GM18511 (cell line): ENCODE measurements around the gene RFFL.
A peak's percentile ranks its signal among the peaks of the same experiment; 100 is the strongest.

Experiments used
- ATAC-seq: cut with Tn5 transposase; IDR thresholded peaks from one replicate; pipeline ENCODE4 v1.9.1; 2021; ENCODE audit warnings: mild to moderate bottlenecking, moderate library complexity; ENCODE audit not compliant: unreplicated experiment

Gene RFFL

DNA sequence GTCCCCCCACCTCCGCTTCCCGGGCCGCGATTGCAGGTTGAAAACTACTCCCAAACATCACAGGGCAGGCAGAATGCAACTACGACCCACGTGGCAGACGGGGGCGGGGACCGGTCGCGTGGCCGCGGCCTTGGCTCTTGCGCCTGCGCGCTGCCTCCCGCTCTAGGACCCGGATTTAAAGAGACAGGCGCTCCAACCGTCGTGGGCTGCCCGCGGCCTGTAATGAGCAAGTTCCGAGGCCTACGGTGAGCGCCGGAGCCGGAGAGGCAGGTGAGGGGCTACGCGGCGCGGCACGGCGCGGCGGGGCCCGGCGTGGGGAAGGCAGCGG, 83.2 kb downstream of the RFFL start, which contains the start of gene LIG3:
TSS of gene LIG3 (plus strand) at position 160 of the 328 bp plus-strand sequence. CDS start 2,494 bp downstream, outside the sequence.
- ATAC-seq = peak; percentile 86

DNA sequence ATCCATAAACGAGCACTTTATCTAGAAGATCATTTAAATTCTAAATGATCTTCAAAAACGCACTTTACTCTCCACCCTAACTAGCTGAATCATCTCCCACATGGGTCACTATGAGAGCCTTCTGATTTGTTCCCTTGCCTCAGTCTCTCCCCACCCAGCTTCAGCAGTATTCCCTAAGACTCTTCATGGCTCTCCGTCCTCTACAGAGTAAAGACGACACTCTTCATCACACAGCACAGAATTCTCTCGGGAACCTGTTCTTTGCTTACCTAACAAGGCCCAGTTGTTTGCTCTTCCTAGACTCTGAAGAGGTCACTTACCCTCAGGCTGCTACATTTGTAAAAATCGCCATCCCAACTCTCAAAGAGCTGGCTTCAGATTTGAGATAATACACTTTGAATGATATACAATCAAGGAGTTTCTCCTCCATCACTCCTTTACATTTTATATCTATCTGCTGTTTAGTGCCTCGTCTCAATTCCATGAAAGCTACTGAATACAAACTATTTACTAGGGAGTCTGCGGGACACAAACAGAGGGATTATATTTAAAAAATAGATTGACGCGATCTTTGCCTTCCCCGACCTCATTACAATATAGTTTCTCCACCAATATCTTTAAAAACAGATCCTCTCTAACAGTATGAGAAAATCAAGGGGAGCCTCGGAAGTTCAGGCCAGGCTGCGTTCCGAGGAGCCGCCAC, 83.7 kb downstream of the RFFL start:
- no peak for ATAC-seq

DNA sequence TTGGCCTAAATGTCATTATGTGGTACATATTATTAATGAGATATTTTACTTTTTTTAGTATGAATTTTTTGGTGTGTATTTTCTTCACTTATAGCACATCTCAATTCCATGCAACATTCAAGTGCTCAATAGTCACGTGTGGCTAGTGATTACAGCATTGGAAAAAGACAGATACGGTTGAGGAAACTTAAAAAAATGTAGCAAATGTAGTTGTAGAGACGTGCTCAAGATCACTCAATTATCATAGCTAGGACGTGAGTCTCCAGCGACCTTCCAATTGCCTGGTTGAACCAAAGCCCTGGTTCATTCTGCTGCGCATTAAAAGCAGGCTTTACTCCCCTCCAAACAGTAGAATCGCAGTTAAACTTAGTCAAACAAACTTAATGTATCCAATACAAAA, 84.4 kb downstream of the RFFL start:
- no peak for ATAC-seq

DNA sequence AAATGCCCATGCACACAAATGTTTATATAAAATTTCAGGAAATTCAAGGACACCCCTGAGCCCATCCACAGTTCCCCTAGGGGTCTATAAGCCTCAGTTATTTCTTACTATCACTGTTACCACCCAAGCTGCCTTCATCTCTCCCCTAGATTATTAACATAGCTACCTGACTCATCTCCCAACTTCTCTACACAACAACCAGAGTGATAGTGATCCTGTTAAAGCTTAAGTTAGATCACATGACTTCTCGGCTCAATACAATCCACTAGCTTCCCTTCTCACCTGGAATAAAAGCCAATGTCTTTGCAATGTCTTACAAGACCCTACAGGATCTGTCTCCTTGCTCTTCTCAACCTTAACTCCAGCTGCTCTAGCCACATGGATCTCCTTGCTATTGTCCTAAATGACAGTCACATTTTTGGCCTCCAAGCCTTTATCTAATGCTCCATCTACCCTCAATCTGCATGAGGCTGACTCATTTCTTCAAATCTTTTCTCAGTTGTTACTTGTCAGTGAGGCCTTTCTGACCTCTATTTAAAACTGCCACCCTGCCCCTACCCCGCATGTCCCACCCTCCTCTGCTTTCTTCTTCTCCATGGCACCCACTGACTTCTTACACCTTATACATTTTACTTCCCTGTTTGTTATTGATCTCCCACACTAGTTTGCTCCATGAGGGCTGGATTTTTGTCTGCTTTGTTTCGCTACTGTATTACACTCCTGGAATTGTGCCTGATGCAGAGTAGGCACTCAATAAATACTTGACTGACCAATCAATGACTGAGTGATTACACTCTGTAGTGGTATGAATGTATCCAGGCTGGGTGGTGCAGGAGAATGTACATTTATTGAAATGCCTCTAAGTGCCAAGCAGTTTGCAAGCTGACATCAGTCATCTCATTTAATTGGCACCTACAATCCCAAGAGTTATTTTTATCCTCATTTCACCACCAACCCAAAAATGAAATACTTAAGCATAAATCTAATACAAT, 88.4 kb downstream of the RFFL start:
- no peak for ATAC-seq

DNA sequence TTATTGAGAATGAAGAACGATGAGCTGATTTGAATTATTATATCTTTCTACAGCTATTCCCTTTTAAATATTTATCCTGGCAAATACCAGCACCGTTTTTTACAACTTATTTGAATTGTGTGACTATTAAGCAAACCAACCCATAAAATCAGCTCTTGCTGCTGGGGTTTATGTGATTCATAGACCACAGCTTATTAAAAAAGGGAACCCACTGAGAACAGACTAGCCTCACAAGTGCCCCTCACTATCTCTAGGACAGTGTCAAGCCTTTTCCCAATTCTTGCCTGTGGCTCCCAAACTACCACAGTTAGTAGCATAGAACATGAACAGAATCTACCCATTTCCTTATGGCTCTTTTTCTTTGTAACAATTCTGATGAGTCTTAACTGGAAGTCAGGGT, 89.3 kb downstream of the RFFL start:
- ATAC-seq = no peak

DNA sequence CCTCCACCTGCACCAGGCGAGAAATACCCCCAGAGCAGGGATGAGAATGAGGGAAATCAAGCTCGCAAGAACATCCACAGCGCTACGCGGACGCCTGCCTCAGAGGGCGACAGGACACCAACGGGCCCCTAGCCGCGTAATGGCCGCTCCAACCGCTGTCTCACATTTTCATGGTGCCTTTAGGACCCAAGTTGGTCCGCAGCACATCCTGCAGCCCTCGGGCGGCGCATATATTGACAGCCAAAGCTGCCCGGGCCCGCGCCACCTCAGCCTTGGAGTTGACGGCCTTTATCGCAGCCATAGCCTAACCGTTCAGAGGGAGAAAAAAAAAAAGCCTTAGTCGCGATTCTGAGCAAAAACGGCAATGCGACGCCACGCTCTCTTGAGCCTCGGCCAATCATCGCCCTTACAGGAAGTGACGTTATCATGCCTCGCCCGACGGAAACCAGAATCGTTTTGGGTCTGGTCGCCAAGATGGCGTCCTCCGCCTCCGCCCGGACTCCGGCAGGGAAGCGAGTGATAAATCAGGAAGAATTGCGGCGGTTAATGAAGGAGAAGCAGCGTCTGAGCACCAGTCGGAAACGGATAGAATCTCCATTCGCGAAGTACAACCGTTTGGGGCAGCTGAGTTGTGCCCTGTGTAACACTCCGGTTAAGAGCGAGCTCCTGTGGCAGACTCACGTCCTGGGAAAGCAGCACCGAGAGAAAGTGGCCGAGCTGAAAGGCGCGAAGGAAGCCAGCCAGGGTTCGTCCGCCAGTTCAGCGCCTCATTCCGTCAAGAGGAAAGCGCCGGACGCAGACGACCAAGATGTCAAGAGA, 102.2 kb downstream of the RFFL start, which contains the start of the genes CCT6B and ZNF830:
TSS of gene CCT6B (minus strand) at position 368 of the 819 bp plus-strand sequence. CDS start at position 301, 67 bp downstream.
TSS of gene ZNF830 (plus strand) at position 448 of the 819 bp plus-strand sequence. CDS start at position 475, 27 bp downstream.
- peak; percentile 92 for ATAC-seq

DNA sequence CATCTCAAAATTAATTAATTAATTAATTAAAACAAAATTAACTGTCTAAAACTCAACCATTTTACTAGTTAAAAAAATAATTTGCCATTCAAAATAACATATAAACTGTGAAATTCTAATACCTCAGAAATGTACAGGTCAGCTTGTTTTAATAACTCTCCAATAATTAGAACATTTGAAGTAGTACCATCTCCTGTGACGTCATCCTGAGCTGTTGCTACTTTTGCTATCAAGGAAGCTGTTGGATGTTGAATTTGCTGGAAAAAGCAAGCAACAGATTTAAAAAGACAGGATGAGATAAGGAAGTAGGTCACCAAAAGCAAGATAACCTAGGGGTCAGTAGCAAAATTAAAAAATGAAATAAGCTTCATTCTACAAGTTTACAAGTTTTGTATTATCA, 105.1 kb downstream of the RFFL start:
- no peak for ATAC-seq
